ENCODE measurements around the gene TMEM231. TPM values are rescaled to one million over a fixed set of nuclear protein-coding genes. Genes with fewer than 3 reads are reported as not detected.

The TMEM231 gene
- total RNA-seq, 1 experiment from 2014 or later = 3.4 TPM

GRCh38 chr16:75506107-75506506 is 49.9 kb downstream of the TMEM231 start:
- no peak overlapping the region for H3K14ac ChIP-seq (ENCODE audit: insufficient read depth, low read length)
- no peak overlapping the region for H2BK5ac ChIP-seq (ENCODE audit: insufficient read length, low read length)
- H3K9me3 Mint-ChIP-seq = no peaks in the 10 kb centered on the region; a peak in 1 of 5 replicates
- no peaks in the 10 kb centered on the region; the same call in none of the 2 replicates for H3K27me3 Mint-ChIP-seq (ENCODE audit: low read depth)
- H2BK120ac ChIP-seq (ENCODE audit: low read depth, low read length, poor library complexity, severe bottlenecking) = no peak overlapping the region
- H3K27me3 ChIP-seq (ENCODE audit: insufficient read depth, low read length) = no peaks in the 10 kb centered on the region
- H2BK15ac ChIP-seq (ENCODE audit: low read depth, low read length) = no peak overlapping the region
- WGBS (ENCODE audit: extremely low coverage, insufficient read length, low lambda C conversion rate) = no CpG with 5 or more reads among the region's 3 CpGs
- no peak overlapping the region for H3K18ac ChIP-seq (ENCODE audit: insufficient read length, low read depth, low read length)
- H3K36me3 Mint-ChIP-seq (ENCODE audit: insufficient read depth in 1 of 3, low read depth in 3 of 3) = no peaks in the 10 kb centered on the region
- H4K5ac ChIP-seq (ENCODE audit: insufficient read length, low read depth, low read length) = no peak overlapping the region
- no peak for DNase-seq
- no peak overlapping the region for H3K4ac ChIP-seq (ENCODE audit: low read depth, low read length)
- no peak overlapping the region for H3K23ac ChIP-seq (ENCODE audit: insufficient read length, low read depth, low read length)
- H3K27ac Mint-ChIP-seq = no peak overlapping the region
- no peak overlapping the region for H2AK5ac ChIP-seq (ENCODE audit: insufficient read length, low read length)
- no peak overlapping the region for H3T11ph ChIP-seq (ENCODE audit: low read length)
- no peak overlapping the region for H2BK12ac ChIP-seq (ENCODE audit: insufficient read length, low read depth, low read length)
- no peak for TF ChIP-seq CTCF (conservative IDR thresholded peaks at IDR 0.05)
- no peak overlapping the region for H2AFZ ChIP-seq (ENCODE audit: low read length)
- no peaks in the 10 kb centered on the region for H3K79me1 ChIP-seq (ENCODE audit: insufficient read depth, low read depth, low read length, poor library complexity, severe bottlenecking)
- H3K4me3 Mint-ChIP-seq = no peak overlapping the region
- no peak overlapping the region for H3K9ac ChIP-seq (ENCODE audit: extremely low read depth, insufficient read length, low read length)
- H3K56ac ChIP-seq (ENCODE audit: insufficient read length, low read depth, low read length) = no peak overlapping the region
- no peaks in the 10 kb centered on the region for H3K4me1 ChIP-seq (ENCODE audit: insufficient read depth, low read length)
- no peaks in the 10 kb centered on the region for H3K9me3 ChIP-seq (ENCODE audit: control insufficient read depth, low read depth, low read length)
- no peak overlapping the region for H4K8ac ChIP-seq (replicated peaks; ENCODE audit: insufficient read length, low read depth, low read length)
- no peaks in the 10 kb centered on the region; a peak in 1 of 4 replicates for H3K4me1 Mint-ChIP-seq
- H3K79me2 ChIP-seq (ENCODE audit: insufficient read depth, low read length) = no peaks in the 10 kb centered on the region
- H3K27ac ChIP-seq (ENCODE audit: insufficient read length, low read depth, low read length) = no peak overlapping the region
- no peak overlapping the region for H3K4me2 ChIP-seq (ENCODE audit: insufficient read depth, insufficient read length, low read length)
- no peaks in the 10 kb centered on the region for H4K20me1 ChIP-seq (ENCODE audit: control insufficient read depth, insufficient read depth, insufficient read length)
- H4K91ac ChIP-seq (ENCODE audit: insufficient read length, low read depth, low read length) = no peak overlapping the region
- no peaks in the 10 kb centered on the region for H3K23me2 ChIP-seq (ENCODE audit: insufficient read length, low read depth, low read length, poor library complexity, severe bottlenecking)
- no peak overlapping the region for H2BK20ac ChIP-seq (ENCODE audit: low read depth, low read length, poor library complexity, severe bottlenecking)
